Heart right ventricle (tissue), 16 donors: Measurements from ENCODE around the gene SULF2. TPM values are rescaled to one million over a fixed set of nuclear protein-coding genes. Genes with fewer than 3 reads are reported as not detected.

Experiments
- ATAC-seq, 8 donors: fragments of 200-7000 bp; cut with Tn5 transposase; one replicate each; pipeline ENCODE4 v1.9.1; 2020; ENCODE audit warnings: mild to moderate bottlenecking in 8 of 8, moderate library complexity in 8 of 8, moderate number of reproducible peaks in 1 of 8
- DNase-seq, 2 donors: peaks; one replicate each; pipeline ENCODE4 v3.0.0-alpha.2; 2020
- H3K27ac ChIP-seq, 10 donors: fragments of 200-600 bp; sonication (generic) in 2 of 10; one replicate each; pipeline versions ENCODE4 v1.5.0 to v1.8.0; 2020 to 2022; ENCODE audit warnings: mild to moderate bottlenecking in 3 of 10
- H3K27me3 ChIP-seq, 7 donors: fragments of 200-600 bp; one replicate each; pipeline ENCODE4 v1.8.0; 2021 to 2022; ENCODE audit warnings: mild to moderate bottlenecking in 2 of 7
- H3K36me3 ChIP-seq, 9 donors: fragments of 200-600 bp; sonication (generic) in 1 of 9; one replicate each; pipeline versions ENCODE4 v1.5.0 to v1.8.0; 2020 to 2022; ENCODE audit warnings: mild to moderate bottlenecking in 2 of 9
- H3K4me1 ChIP-seq, 9 donors: fragments of 200-600 bp; sonication (generic) in 1 of 9; one replicate each; pipeline versions ENCODE4 v1.5.0 to v1.8.0; 2020 to 2022; ENCODE audit warnings: mild to moderate bottlenecking in 4 of 9
- H3K4me3 ChIP-seq, 10 donors: fragments of 200-600 bp; sonication (generic) in 2 of 10; one replicate each; pipeline versions ENCODE4 v1.5.0 to v1.8.0; 2020 to 2022; ENCODE audit warnings: mild to moderate bottlenecking in 7 of 10, moderate library complexity in 2 of 10
- H3K9me3 ChIP-seq, 11 donors: fragments of 200-600 bp in 10 of 11; sonication (generic) in 2 of 11; one replicate each; pipeline versions ENCODE4 v1.5.0 to v1.8.0; 2013 to 2022; ENCODE audit warnings: mild to moderate bottlenecking in 2 of 11, control low read depth in 1 of 11, moderate library complexity in 1 of 11
- CTCF ChIP-seq, 9 donors: fragments of 200-600 bp; sonication (generic) in 2 of 9; IDR thresholded peaks; one replicate each; pipeline versions ENCODE4 v1.5.0 to v1.8.0; 2021 to 2022; ENCODE audit warnings: antibody characterized with exemption in 9 of 9, mild to moderate bottlenecking in 5 of 9, moderate library complexity in 1 of 9
- WGBS, 2 donors: extraction: QIAGEN DNeasy Blood & Tissue Kit; methylation state at CpG; one replicate each; pipeline ENCODE4 v1.1.7; 2013; ENCODE audit warnings: inconsistent platforms in 1 of 2; 5-methylcytosine and 5-hydroxymethylcytosine counted together
- intact Hi-C, 10 donors: fragments of 100-400 bp; cut with DNase I; formaldehyde crosslinking; loops; one replicate each; pipeline versions ENCODE4 v1.11.1 to v1.14.2; 2022
- polyA plus RNA-seq, 2 donors: library from polyadenylated mRNA; stranded (reverse); fragments of 200-250 nt; gene quantifications; one replicate each; pipeline ENCODE4 v1.2.3, GENCODE V29; 2013
- total RNA-seq, 10 donors: library from RNA; stranded (reverse); fragmentation: NEBNext Ultra II Directional in 3 of 10; extraction: Animal tissue kit (Norgen Biotek cat#: 25700) in 3 of 10; gene quantifications; one replicate each; pipeline versions ENCODE4 v1.2.1 to v1.2.4, GENCODE V29; 2021 to 2023
- donor health status: Arrhythmogenic right ventricular cardiomyopathy.
- donor health status: ischemic (EF 13 %, LVEDD 7.1; RV severe dilation, severe dysfunction).
- donor health status: healthy with polysubstance abuse.
- donor health status: DM: no; HTN: yes; CAD: no.
- donor health status: DM: no; HTN: no; CAD: no.
- donor health status: ischemic (EF 25% LVEDD 6.9; RV normal size, moderate dysfunction).
- donor health status: ischemic (EF 25% LVEDD 5.7; RV mildly dilated, moderate dysfunction).
- donor health status: healthy.
- donor health status: DM: yes; HTN: yes; CAD: no.
- donor health status: Ischemic cardiomyopathy.
- donor health status: ischemic (EF 35%, LVEDD 5.7; RV mildly dilated, moderate dysfunction).
- donor health status: nonischemic (EF 11% LVEDD 7.7; RV severe dilation, severe dysfunction).
- donor health status: DM: yes; HTN: yes; CAD: no.
- donor health status: PGD.
- donor health status: ischemic (EF 29% LVEDD 5.4; RV normal size, mild dysfunction).
- donor health status: nonischemic (EF 23%, LVEDD 6.1; RV moderate dilation, normal function).

SULF2 gene
- total and polyA plus RNA-seq, 12 donors, result 16.7 to 40.6 (median 26.4) TPM

- intact Hi-C loops, result no loop called here
- H3K27ac ChIP-seq, result no peak overlapping the region
- no peaks in the 10 kb centered on the region for H3K27me3 ChIP-seq
- no peak for DNase-seq
- no peak for ATAC-seq
- peaks cover 0 to 9% (median 6%) of the 10 kb centered on the region in 9 donors for H3K4me1 ChIP-seq
- H3K4me3 ChIP-seq, result no peak overlapping the region
- H3K36me3 ChIP-seq, result peaks cover 0 to 100% (median 41%) of the 10 kb centered on the region in 9 donors
- no peak for TF ChIP-seq CTCF (IDR thresholded peaks at IDR 0.05)
- H3K9me3 ChIP-seq, result no peaks in the 10 kb centered on the region
These were observed 129.6 kb downstream of the SULF2 start for GRCh38 chr20:47655635-47656034.

GRCh38 chr20:47654370-47654769 lies 130.9 kb downstream of the SULF2 start:
- intact Hi-C loops, result no loop called here
- Histone ChIP-seq H3K4me1 (peaks cover 0 to 9% (median 0%) of the 10 kb centered on the region in 9 donors), H3K27me3 (no peaks in the 10 kb centered on the region), H3K4me3 (no peak overlapping the region), H3K9me3 (no peaks in the 10 kb centered on the region), H3K36me3 (peaks cover 0 to 100% (median 41%) of the 10 kb centered on the region in 9 donors), H3K27ac (no peak overlapping the region)
- ATAC-seq (no peak), DNase-seq (no peak)
- no peak for TF ChIP-seq CTCF (IDR thresholded peaks at IDR 0.05)
- WGBS, 2 donors, result 92 to 95% methylated on average over 1 of the region's 1 CpG

- Histone ChIP-seq H3K4me1 (peaks cover 0 to 14% (median 0%) of the 10 kb centered on the region in 9 donors), H3K27me3 (no peaks in the 10 kb centered on the region), H3K4me3 (no peak overlapping the region), H3K9me3 (no peaks in the 10 kb centered on the region), H3K36me3 (peaks cover 0 to 100% (median 44%) of the 10 kb centered on the region in 9 donors), H3K27ac (no peak overlapping the region)
- 70 to 72% methylated on average over 2 of the region's 2 CpGs for WGBS, 2 donors
- DNase-seq, result no peak
- intact Hi-C loops, result no loop called here
- ATAC-seq, result no peak
- TF ChIP-seq CTCF (IDR thresholded peaks at IDR 0.05), result no peak
These were observed 131.4 kb downstream of the SULF2 start for GRCh38 chr20:47653869-47654268.

GRCh38 chr20:47652794-47653193 lies 132.5 kb downstream of the SULF2 start:
- no peak for DNase-seq
- no peak for ATAC-seq
- 96 to 98% methylated on average over 2 of the region's 2 CpGs for WGBS, 2 donors
- Histone ChIP-seq H3K4me1 (peaks cover 0 to 16% (median 0%) of the 10 kb centered on the region in 9 donors), H3K4me3 (no peak overlapping the region), H3K27me3 (no peaks in the 10 kb centered on the region), H3K36me3 (peaks cover 0 to 100% (median 50%) of the 10 kb centered on the region in 9 donors), H3K9me3 (no peaks in the 10 kb centered on the region), H3K27ac (no peak overlapping the region)
- intact Hi-C loops, result no loop called here
- TF ChIP-seq CTCF (IDR thresholded peaks at IDR 0.05), result no peak
